ENCODE data around the gene ENPP3.

DNA sequence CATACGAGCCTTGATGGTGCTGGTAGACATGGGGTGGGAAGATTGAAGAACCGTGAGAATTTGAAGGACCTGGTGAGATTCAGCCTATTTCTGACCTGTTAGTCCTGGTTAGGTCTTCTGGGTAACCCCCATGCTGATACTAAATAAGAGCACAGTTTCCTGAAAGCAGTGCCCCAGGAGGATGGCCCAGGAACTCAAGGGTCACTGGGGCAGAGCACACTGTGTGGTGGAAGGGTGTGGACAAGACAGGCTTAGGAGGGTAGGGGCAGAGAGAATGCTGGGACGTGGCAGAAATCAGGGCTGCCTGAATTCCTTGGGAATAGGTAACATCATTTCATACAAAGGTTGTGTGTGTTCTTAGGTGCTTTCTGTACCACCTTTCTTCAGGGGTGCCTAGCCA, 138.8 kb downstream of the ENPP3 start:
- TF ChIP-seq CTCF (conservative IDR thresholded peaks at IDR 0.05; ENCODE audit: low read length) (no peak), EZH2phosphoT487 (IDR thresholded peaks at IDR 0.05; ENCODE audit: borderline replicate concordance, low read depth, low read length) (no peak)

All from OCI-LY7 (cell line).